Keratinocyte (primary cell): ENCODE results near the gene MAGI1. TPM values are rescaled to one million over a fixed set of nuclear protein-coding genes. Genes with fewer than 3 reads are reported as not detected.

Experiments
- DNase-seq: peaks from one replicate; pipeline ENCODE4 v3.0.0-alpha.2; 2011; ENCODE audit warnings: low read depth, missing footprints, low spot score
- FAIRE-seq: peaks from 2 replicates; lab custom pipeline; 2011; peaks lifted over from hg19 to GRCh38; lab: Jason Lieb, UNC
- H2AFZ ChIP-seq: 2 replicates; pipeline ENCODE4 v1.6.0; 2012; ENCODE audit warnings: low read length, control low read depth, inconsistent platforms; ENCODE audit not compliant: control insufficient read depth
- H3K27ac ChIP-seq: 2 replicates; pipeline ENCODE4 v1.5.1; 2011; ENCODE audit warnings: low read length; ENCODE audit not compliant: control insufficient read depth, insufficient read depth
- H3K27me3 ChIP-seq: 3 replicates; pipeline ENCODE4 v1.6.0; 2011; ENCODE audit warnings: low read length; ENCODE audit not compliant: control insufficient read depth, insufficient read depth; ENCODE audit errors: extremely low read depth
- H3K36me3 ChIP-seq, 2 experiments: 2 replicates in 1 of 2; 3 replicates in 1 of 2; pipeline ENCODE4 v1.5.1; 2011; ENCODE audit warnings: low read length in 2 of 2, mild to moderate bottlenecking in 1 of 2; ENCODE audit not compliant: control insufficient read depth in 2 of 2, insufficient read depth in 2 of 2; ENCODE audit errors: extremely low read depth in 1 of 2
- H3K4me1 ChIP-seq: 3 replicates; pipeline ENCODE4 v1.5.1; 2011; ENCODE audit warnings: low read length; ENCODE audit not compliant: control insufficient read depth, insufficient read depth; ENCODE audit errors: extremely low read depth
- H3K4me2 ChIP-seq: 3 replicates; pipeline ENCODE4 v1.6.0; 2011; ENCODE audit warnings: low read depth, low read length; ENCODE audit not compliant: control insufficient read depth, insufficient read depth; ENCODE audit errors: extremely low read depth
- H3K4me3 ChIP-seq, 3 experiments: fragments of 200-600 bp in 1 of 3; sonication (generic) in 1 of 3; 2 replicates in 2 of 3; 3 replicates in 1 of 3; pipeline ENCODE4 v1.5.1; 2011 to 2016; ENCODE audit warnings: low read length in 3 of 3, mild to moderate bottlenecking in 3 of 3, control low read depth in 2 of 3, inconsistent platforms in 1 of 3, low read depth in 1 of 3, mixed read lengths in 1 of 3, mixed run types in 1 of 3, moderate library complexity in 1 of 3; ENCODE audit not compliant: control insufficient read depth in 2 of 3, insufficient read depth in 2 of 3; ENCODE audit errors: extremely low read depth in 1 of 3
- H3K79me2 ChIP-seq: 2 replicates; pipeline ENCODE4 v1.6.0; 2012; ENCODE audit warnings: low read length; ENCODE audit not compliant: control insufficient read depth, insufficient read depth
- H3K9ac ChIP-seq: 3 replicates; pipeline ENCODE4 v1.6.0; 2011; ENCODE audit warnings: low read length; ENCODE audit not compliant: control insufficient read depth, insufficient read depth; ENCODE audit errors: extremely low read depth
- H3K9me1 ChIP-seq: 3 replicates; pipeline ENCODE4 v1.6.0; 2011; ENCODE audit warnings: low read length; ENCODE audit not compliant: control insufficient read depth, insufficient read depth; ENCODE audit errors: extremely low read depth
- H3K9me3 ChIP-seq: 2 replicates; pipeline ENCODE4 v1.5.1; 2012; ENCODE audit warnings: low read depth, low read length; ENCODE audit not compliant: control insufficient read depth
- H4K20me1 ChIP-seq: 3 replicates; pipeline ENCODE4 v1.6.0; 2011; ENCODE audit warnings: low read length; ENCODE audit not compliant: control insufficient read depth, insufficient read depth; ENCODE audit errors: extremely low read depth
- EZH2 ChIP-seq: IDR thresholded peaks from one replicate; pipeline ENCODE4 v1.6.1; 2012; ENCODE audit warnings: inconsistent platforms, mild to moderate bottlenecking, low read length, moderate library complexity
- dilution Hi-C: fragments of 300-500 bp; cut with MboI; formaldehyde crosslinking; loops from one replicate; pipeline ENCODE4 v1.7.0; 2020; ENCODE audit warnings: low sequenced_read_pairs; ENCODE audit not compliant: extremely low pct_ligation_motif_present
- polyA plus RNA-seq, 5 experiments: library from polyadenylated mRNA; depleted of rRNA in 3 of 5; stranded (reverse) in 3 of 5; stranded (forward) in 1 of 5; unstranded in 1 of 5; fragments of >200 nt; gene quantifications; 1 replicate in 1 of 5; 2 replicates in 3 of 5; 3 replicates in 1 of 5; pipeline versions ENCODE4 v1.2.1 to v1.2.3, GENCODE V29; 2011 to 2012; ENCODE audit warnings: missing spikeins in 2 of 5, low read depth in 1 of 5, low replicate concordance in 1 of 5
- TF ChIP-seq, protein P1 (sequence below), 3 experiments: IDR thresholded peaks in 1 of 3; conservative IDR thresholded peaks in 1 of 3; optimal IDR thresholded peaks in 1 of 3; 2 replicates in 2 of 3; 3 replicates in 1 of 3; pipeline versions ENCODE3 to v1.5.1; 2011; ENCODE audit warnings: low read length in 3 of 3, mild to moderate bottlenecking in 3 of 3, moderate library complexity in 2 of 3, control low read depth in 1 of 3, inconsistent platforms in 1 of 3; ENCODE audit not compliant: insufficient read depth in 2 of 3; ENCODE audit errors: extremely low read depth in 1 of 3

MAGI1 gene
- polyA plus RNA-seq, 1 donor (not counting 4 experiments of a cell fraction or from before 2014, with no cell fraction given): 10.9 TPM

DNA sequence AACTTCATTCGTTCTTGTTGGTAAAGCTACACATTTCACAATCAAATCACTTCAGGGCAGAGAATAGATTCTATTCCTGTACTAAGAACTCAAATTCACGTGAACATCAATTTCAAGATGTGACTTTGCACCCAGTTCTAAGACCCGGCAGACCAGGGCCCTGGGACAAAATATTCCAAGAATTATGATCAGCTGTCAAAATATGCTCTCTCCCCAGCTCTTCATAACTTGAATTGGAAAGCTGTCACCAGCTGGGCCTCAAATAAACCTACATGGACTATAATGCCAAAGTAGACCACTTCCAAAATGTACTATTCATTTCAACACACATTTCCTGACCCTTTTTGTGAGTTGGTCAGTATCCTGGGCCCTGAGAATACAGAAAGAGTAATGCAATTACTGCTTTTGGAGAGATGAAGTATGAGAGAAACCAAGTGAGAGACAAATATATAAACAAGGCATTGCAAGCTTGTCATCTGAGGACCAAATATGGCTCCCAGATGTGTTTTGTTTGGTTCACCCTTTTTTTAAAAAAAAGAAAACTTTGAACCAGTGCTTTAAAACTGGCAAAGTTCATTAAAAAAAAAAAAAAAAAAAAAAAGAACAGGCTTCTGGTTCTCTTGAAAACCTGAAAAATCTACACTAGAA is 14.9 kb downstream of the MAGI1 start:
- no peak for TF ChIP-seq EZH2
- TF ChIP-seq, protein P1, sequence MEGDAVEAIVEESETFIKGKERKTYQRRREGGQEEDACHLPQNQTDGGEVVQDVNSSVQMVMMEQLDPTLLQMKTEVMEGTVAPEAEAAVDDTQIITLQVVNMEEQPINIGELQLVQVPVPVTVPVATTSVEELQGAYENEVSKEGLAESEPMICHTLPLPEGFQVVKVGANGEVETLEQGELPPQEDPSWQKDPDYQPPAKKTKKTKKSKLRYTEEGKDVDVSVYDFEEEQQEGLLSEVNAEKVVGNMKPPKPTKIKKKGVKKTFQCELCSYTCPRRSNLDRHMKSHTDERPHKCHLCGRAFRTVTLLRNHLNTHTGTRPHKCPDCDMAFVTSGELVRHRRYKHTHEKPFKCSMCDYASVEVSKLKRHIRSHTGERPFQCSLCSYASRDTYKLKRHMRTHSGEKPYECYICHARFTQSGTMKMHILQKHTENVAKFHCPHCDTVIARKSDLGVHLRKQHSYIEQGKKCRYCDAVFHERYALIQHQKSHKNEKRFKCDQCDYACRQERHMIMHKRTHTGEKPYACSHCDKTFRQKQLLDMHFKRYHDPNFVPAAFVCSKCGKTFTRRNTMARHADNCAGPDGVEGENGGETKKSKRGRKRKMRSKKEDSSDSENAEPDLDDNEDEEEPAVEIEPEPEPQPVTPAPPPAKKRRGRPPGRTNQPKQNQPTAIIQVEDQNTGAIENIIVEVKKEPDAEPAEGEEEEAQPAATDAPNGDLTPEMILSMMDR (optimal IDR thresholded peaks at IDR 0.05 in 1 of 3, IDR thresholded peaks at IDR 0.05 in 1 of 3, conservative IDR thresholded peaks at IDR 0.05 in 1 of 3; ENCODE audit: extremely low read depth in 1 of 3, insufficient read depth in 2 of 3, low read length in 3 of 3): no peak
- Histone ChIP-seq H3K4me2 (no peak overlapping the region), H3K36me3 (no peaks in the 10 kb centered on the region), H3K9me1 (no peaks in the 10 kb centered on the region), H4K20me1 (no peaks in the 10 kb centered on the region), H2AFZ (no peak overlapping the region), H3K27me3 (no peaks in the 10 kb centered on the region), H3K79me2 (peaks cover 40% of the 10 kb centered on the region), H3K9me3 (no peaks in the 10 kb centered on the region), H3K27ac (no peak overlapping the region), H3K4me3 (no peak overlapping the region), H3K9ac (no peak overlapping the region), H3K4me1 (peaks cover 34% of the 10 kb centered on the region)
- dilution Hi-C loops: no loop called here
- no peak for DNase-seq
- no peak for FAIRE-seq

DNA sequence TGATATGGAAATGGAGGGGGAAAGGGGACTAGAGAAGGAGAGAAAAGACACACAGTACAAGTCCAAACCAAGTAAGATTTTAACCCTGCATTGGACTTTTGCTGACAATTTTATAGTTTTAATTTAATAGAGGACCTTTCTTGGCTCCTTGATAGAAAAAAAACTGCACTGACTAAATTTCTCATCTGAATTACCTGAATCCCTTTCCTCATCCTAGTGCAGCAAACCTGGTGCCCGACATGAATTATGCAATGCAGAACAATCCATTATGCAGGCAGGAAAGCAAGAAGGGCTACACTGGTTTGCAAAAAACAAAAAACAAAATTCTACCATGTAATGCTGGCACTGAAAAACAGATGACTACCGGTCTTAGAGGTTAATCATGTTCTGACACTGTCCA is 15.5 kb downstream of the MAGI1 start:
- dilution Hi-C loops: no loop called here
- Histone ChIP-seq H3K36me3 (no peaks in the 10 kb centered on the region), H3K4me2 (no peak overlapping the region), H3K4me1 (peaks cover 35% of the 10 kb centered on the region), H2AFZ (no peak overlapping the region), H3K9ac (no peak overlapping the region), H4K20me1 (no peaks in the 10 kb centered on the region), H3K9me1 (no peaks in the 10 kb centered on the region), H3K9me3 (no peaks in the 10 kb centered on the region), H3K79me2 (peaks cover 40% of the 10 kb centered on the region), H3K27me3 (no peaks in the 10 kb centered on the region), H3K27ac (no peak overlapping the region), H3K4me3 (no peak overlapping the region)
- FAIRE-seq (no peak), DNase-seq (no peak)
- TF ChIP-seq, protein P1 (optimal IDR thresholded peaks at IDR 0.05 in 1 of 3, IDR thresholded peaks at IDR 0.05 in 1 of 3, conservative IDR thresholded peaks at IDR 0.05 in 1 of 3; ENCODE audit: extremely low read depth in 1 of 3, insufficient read depth in 2 of 3, low read length in 3 of 3): no peak
- TF ChIP-seq EZH2: no peak
